OCI-M2 (cell line): ENCODE results near the gene ATP2B3.

Experiments
- DNase-seq: peaks from one replicate; lab custom pipeline; 2025; ENCODE audit not compliant: unreplicated experiment; lab: John Stamatoyannopoulos, UW

ATP2B3 gene

GRCh38 chrX:153488231-153488914 is 29.1 kb upstream of the ATP2B3 start:
- DNase-seq: no peak

GRCh38 chrX:153490217-153490930 is 27.1 kb upstream of the ATP2B3 start:
- no peak for DNase-seq

- no peak for DNase-seq
Measured at GRCh38 chrX:153491351-153491914, 26.0 kb upstream of the ATP2B3 start.

GRCh38 chrX:153491918-153492317 is 25.5 kb upstream of the ATP2B3 start:
- no peak for DNase-seq

GRCh38 chrX:153492543-153492942 is 24.9 kb upstream of the ATP2B3 start:
- DNase-seq: no peak

GRCh38 chrX:153493085-153493484 is 24.4 kb upstream of the ATP2B3 start:
- DNase-seq: no peak

- DNase-seq: no peak
Measured at GRCh38 chrX:153494061-153494460, 23.4 kb upstream of the ATP2B3 start.

- DNase-seq: no peak
Measured at GRCh38 chrX:153494541-153495361, 22.7 kb upstream of the ATP2B3 start, which contains the start of gene BGN. TSS of gene BGN (plus strand) at chrX:153494980. CDS start at chrX:153504632, 9,652 bp downstream.

GRCh38 chrX:153495362-153495751 is 22.1 kb upstream of the ATP2B3 start:
- no peak for DNase-seq

- DNase-seq: no peak
Measured at GRCh38 chrX:153495903-153496589, 21.4 kb upstream of the ATP2B3 start.

- DNase-seq: no peak
Measured at GRCh38 chrX:153496590-153496959, 20.9 kb upstream of the ATP2B3 start.

GRCh38 chrX:153498453-153498852 is 19.0 kb upstream of the ATP2B3 start:
- DNase-seq: no peak

GRCh38 chrX:153499341-153499740 is 18.1 kb upstream of the ATP2B3 start:
- DNase-seq: no peak

GRCh38 chrX:153499876-153500275 is 17.6 kb upstream of the ATP2B3 start:
- DNase-seq: no peak

- no peak for DNase-seq
Measured at GRCh38 chrX:153500676-153501280, 16.7 kb upstream of the ATP2B3 start.

GRCh38 chrX:153501530-153501929 is 15.9 kb upstream of the ATP2B3 start:
- DNase-seq: no peak

- no peak for DNase-seq
Measured at GRCh38 chrX:153502131-153502530, 15.3 kb upstream of the ATP2B3 start.

- no peak for DNase-seq
Measured at GRCh38 chrX:153502796-153503195, 14.6 kb upstream of the ATP2B3 start.

- no peak for DNase-seq
Measured at GRCh38 chrX:153504445-153505016, 12.9 kb upstream of the ATP2B3 start.

- DNase-seq: no peak
Measured at GRCh38 chrX:153505361-153505760, 12.1 kb upstream of the ATP2B3 start.
